Kidney glomerular epithelial cell (primary cell): ENCODE results near the gene RAX2.
"Not testable (repeated sequence)": the region's sequence is repeated elsewhere in the genome, so short reads cannot be mapped to it uniquely, and the experiment has no call there.

Source experiments
- DNase-seq: peaks from one replicate; lab custom pipeline; 2025; lab: John Stamatoyannopoulos, UW

The RAX2 gene

GRCh38 chr19:3760871-3761361 is 11.1 kb downstream of the RAX2 start:
- no peak for DNase-seq

GRCh38 chr19:3759482-3760254 is 12.4 kb downstream of the RAX2 start:
- no peak for DNase-seq

DNA sequence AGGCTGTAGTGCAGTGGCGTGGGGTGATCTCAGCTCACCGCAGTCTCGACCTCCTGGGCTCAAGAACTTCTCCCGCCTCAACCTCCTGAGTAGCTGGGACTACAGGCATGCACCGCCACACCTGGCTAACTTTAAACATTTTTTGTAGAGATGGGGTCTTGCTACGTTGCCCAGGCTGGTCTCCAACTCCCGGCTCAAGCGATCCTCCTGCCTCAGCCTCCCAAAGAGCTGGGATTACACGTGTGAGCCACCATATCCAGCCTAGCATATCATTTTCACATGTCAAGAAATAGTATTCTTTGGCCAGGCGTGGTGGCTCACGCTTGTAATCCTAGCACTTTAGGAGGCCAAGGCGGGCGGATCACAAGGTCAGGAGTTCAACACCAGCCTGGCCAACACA is 13.7 kb downstream of the RAX2 start:
- not testable (repeated sequence) for DNase-seq

- DNase-seq, result not testable (repeated sequence)
Observed at GRCh38 chr19:3757705-3758104, 14.3 kb downstream of the RAX2 start.

DNA sequence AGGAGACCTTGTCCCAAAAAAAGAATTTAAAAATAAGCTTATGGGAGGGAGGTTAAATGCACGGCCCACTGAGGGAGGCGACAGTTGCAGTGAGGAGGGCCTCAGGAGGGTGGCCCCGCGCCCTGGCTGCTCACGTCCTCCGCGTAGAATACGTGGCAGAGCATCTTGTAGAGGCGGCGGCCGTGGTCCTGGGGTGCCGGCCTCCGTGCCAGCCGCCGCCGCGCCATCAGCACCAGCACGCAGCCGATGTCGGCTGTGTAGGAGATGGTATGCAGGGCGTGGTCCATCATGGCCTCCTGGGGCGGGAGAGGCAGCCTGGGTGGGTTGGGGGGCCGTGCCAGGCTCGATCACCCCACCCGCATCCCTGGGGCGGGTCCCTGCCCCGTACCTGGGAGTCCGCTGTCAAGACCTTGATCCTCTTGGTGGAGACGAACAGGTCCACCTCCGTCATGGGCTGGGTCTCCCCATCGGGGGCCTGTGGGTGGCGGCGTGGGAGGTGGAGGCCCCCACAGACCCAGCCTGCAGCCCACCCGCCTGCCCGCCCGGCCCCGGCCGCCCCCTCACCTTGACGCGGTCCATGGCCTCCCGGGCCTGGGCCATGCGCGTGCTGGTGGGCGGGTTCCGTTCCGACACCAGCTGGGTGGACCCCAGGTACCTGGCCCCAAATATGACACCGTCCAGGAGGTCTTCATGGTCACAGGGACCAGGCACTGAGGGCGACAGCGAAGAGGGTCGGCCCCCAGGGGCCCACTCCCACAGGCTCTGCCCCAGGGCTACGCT is 18.2 kb downstream of the RAX2 start:
- no peak for DNase-seq

DNA sequence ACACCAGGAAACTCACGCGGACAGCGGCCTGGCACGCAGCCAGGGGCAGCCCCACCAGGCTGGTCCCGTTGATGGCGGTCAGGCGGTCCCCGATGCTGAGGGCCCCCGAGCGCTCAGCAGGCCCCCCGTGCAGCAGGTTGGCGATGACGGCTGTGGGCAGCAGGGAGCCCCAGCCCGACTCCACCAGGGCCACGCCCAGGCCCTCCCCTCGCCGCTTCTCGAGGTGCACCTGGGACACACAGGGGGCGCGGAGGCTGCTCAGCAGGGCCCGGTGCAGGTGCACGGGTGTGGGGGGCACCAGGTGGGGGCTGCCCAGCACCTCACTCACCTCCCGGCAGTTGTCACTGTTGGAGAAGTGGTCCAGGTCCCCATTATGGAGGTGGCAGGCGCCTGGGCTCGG is 19.5 kb downstream of the RAX2 start:
- no peak for DNase-seq

DNA sequence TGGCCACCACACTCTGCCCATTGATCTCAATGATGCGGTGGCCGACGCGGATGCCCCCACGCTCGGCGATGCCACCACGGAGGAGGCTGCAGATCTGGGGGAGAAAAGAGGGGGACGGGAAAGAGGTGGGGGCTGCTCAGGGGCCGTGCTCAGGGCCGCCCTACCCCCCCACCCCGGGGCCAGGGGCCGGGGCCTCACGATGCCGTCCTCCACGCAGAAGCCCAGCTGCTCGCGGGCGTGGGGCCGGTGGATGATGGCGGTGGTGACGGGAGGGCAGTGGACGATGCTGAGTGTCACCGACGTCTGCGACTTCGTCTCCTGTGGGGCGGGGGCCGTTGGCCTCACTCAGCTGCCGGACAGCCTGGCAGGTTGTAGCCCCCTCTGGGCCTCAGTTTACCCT is 20.8 kb downstream of the RAX2 start:
- DNase-seq, result no peak

GRCh38 chr19:3750211-3750610 is 21.8 kb downstream of the RAX2 start:
- no peak for DNase-seq

GRCh38 chr19:3748965-3749364 is 23.1 kb downstream of the RAX2 start:
- DNase-seq, result no peak

DNA sequence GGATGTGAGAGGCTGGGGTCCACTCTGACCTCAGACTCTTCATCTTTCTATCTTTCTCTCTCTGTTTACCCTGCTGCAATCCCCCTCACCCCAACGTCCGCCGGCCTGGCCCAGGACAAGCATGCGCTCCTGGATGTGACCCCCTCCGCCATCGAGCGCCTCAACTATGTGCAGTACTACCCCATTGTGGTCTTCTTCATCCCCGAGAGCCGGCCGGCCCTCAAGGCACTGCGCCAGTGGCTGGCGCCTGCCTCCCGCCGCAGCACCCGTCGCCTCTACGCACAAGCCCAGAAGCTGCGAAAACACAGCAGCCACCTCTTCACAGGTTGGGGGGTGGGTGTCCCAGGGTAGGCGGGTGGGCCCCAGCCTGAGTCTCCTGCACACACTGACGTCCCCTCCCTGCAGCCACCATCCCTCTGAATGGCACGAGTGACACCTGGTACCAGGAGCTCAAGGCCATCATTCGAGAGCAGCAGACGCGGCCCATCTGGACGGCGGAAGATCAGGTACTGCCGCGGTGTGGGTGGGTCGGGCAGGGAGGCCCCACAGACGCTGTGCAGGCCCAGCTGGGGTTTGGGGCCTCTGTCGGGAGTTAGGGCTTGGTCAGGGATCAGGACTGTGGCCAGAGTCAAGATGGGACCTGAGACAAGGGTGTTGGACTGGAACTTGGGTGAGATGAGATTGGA is 25.5 kb downstream of the RAX2 start:
- no peak for DNase-seq

- DNase-seq, result no peak
Observed at GRCh38 chr19:3745363-3746045, 26.5 kb downstream of the RAX2 start.

DNA sequence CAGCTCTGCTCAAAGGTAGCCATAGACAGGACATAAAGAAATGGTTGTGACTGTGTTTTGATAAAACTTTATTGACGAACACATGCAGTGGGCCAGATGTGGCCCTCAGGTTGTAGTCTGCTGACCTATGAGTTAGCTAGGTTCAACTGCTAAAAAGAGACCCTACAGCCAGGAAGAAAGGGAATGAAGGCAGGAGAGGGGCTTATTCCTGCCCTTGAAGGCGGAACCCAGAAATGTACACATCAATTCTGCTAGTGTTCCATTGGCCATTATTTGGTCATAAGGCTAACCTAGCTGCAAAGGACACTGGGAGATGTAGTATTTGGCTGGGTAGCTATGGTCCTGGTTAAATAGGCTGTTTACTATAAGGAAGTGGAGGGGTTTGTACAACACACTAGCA is 28.5 kb downstream of the RAX2 start:
- DNase-seq, result no peak

GRCh38 chr19:3740431-3740830 is 31.6 kb downstream of the RAX2 start:
- DNase-seq, result no peak

- DNase-seq, result no peak
Observed at GRCh38 chr19:3738477-3739220, 33.4 kb downstream of the RAX2 start.

DNA sequence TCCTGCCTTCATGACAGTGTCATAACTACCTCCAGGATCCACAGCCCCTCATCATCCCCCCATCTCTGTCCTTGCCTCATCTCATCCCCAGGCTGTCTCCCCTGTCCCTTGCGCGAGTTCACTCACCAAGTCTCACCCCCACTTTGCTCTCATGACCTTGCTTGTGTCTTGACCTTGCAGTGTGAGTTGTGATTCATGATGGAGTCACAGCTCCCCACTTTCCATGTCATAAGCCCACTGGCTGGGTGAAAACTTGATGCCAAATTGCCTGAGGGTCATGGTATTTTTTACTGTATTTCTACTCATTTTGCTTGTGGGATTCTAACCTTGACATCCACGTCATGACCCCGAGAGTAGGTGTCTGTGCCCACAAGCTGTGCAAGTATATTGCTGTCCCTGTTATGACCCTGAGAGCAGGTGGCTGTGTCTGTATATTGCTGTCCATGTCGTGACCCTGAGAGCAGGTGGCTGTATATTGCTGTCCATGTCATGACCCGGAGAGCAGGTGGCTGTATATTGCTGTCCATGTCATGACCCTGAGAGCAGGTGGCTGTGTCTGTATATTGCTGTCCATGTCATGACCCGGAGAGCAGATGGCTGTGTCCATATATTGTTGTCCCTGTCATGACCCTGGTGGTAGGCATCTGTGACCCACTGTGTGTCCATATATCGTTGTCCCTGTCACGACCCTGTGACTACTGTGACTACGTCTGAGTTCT is 34.4 kb downstream of the RAX2 start:
- no peak for DNase-seq

DNA sequence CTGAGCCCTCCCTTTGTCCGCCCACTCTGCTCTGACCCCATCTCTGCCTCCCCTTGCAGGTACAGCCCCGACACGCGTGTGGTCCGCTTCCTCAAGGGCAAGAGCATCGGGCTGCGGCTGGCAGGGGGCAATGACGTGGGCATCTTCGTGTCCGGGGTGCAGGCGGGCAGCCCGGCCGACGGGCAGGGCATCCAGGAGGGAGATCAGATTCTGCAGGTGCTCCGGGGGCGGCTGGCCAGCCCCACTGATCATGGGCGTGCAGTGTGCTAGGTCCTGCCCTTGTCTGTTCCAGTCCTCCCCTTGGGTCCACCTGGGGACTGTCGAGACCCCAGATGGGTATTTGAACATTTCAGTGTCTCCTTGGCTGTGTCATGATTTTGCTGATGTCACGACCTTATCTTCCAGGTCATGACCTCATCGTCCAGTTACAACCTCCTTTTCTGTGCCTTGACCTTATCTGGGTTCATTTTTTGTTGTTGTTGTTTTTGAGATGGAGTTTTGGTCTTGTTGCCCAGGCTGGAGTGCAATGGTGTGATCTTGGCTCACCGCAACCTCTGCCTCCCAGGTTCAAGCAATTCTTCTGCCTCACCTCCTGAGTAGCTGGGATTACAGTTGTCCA is 35.8 kb downstream of the RAX2 start:
- no peak for DNase-seq

- DNase-seq, result no peak
Observed at GRCh38 chr19:3734310-3734600, 37.8 kb downstream of the RAX2 start.

GRCh38 chr19:3733549-3734309 is 38.3 kb downstream of the RAX2 start:
- no peak for DNase-seq

GRCh38 chr19:3732108-3732507 is 39.9 kb downstream of the RAX2 start:
- DNase-seq, result no peak

GRCh38 chr19:3730457-3730958 is 41.5 kb downstream of the RAX2 start:
- DNase-seq, result no peak
